CD14-positive monocyte (primary cell): ENCODE measurements around the gene WNT6. TPM values are rescaled to one million over a fixed set of nuclear protein-coding genes. Genes with fewer than 3 reads are reported as not detected.

Experiments
- DNase-seq, 3 donors: peaks; one replicate each; pipeline ENCODE4 v3.0.0-alpha.2; 2011 to 2022
- H2AFZ ChIP-seq: 2 replicates; pipeline ENCODE4 v1.6.0; 2012; ENCODE audit warnings: mild to moderate bottlenecking, low read depth, low read length, inconsistent platforms; ENCODE audit not compliant: insufficient read depth, poor library complexity, severe bottlenecking
- H3K27ac ChIP-seq, 2 donors: 1 replicate in 1 of 2; 2 replicates in 1 of 2; pipeline ENCODE4 v1.5.1; 2012 to 2013; ENCODE audit warnings: low read length in 2 of 2, control low read depth in 1 of 2, inconsistent platforms in 1 of 2, low read depth in 1 of 2, mild to moderate bottlenecking in 1 of 2
- H3K27me3 ChIP-seq, 2 donors: one replicate each; pipeline versions ENCODE4 v1.6.0 to v1.6.1; 2011 to 2013; ENCODE audit warnings: low read length in 2 of 2; ENCODE audit not compliant: control insufficient read depth in 2 of 2, insufficient read depth in 2 of 2
- H3K36me3 ChIP-seq, 2 donors: replicated peaks in 1 of 2; 1 replicate in 1 of 2; 2 replicates in 1 of 2; pipeline versions ENCODE4 v1.5.1 to v1.6.1; 2012 to 2013; ENCODE audit warnings: low read length in 2 of 2, control low read depth in 1 of 2, inconsistent platforms in 1 of 2, mild to moderate bottlenecking in 1 of 2; ENCODE audit not compliant: insufficient read depth in 2 of 2, control insufficient read depth in 1 of 2
- H3K4me1 ChIP-seq, 2 donors: 1 replicate in 1 of 2; 2 replicates in 1 of 2; pipeline versions ENCODE4 v1.5.1 to v1.6.1; 2012 to 2013; ENCODE audit warnings: low read length in 2 of 2, control low read depth in 1 of 2, inconsistent platforms in 1 of 2, mild to moderate bottlenecking in 1 of 2, moderate library complexity in 1 of 2; ENCODE audit not compliant: insufficient read depth in 2 of 2, control insufficient read depth in 1 of 2
- H3K4me2 ChIP-seq: replicated peaks from 2 replicates; pipeline ENCODE3; 2012; ENCODE audit warnings: low read length, moderate library complexity, mild to moderate bottlenecking; ENCODE audit not compliant: poor library complexity, severe bottlenecking; ENCODE audit errors: extremely low read depth
- H3K4me3 ChIP-seq, 3 experiments: fragments of 200-600 bp in 1 of 3; sonication (generic) in 1 of 3; replicated peaks in 1 of 3; 1 replicate in 2 of 3; 2 replicates in 1 of 3; pipeline ENCODE4 v1.5.1; 2011 to 2013; ENCODE audit warnings: low read length in 3 of 3, mild to moderate bottlenecking in 3 of 3, control low read depth in 2 of 3, low read depth in 2 of 3, inconsistent platforms in 1 of 3, moderate library complexity in 1 of 3
- H3K79me2 ChIP-seq: 2 replicates; pipeline ENCODE4 v1.6.0; 2012; ENCODE audit warnings: mild to moderate bottlenecking, control low read depth, inconsistent platforms, low read length, moderate library complexity; ENCODE audit not compliant: insufficient read depth
- H3K9ac ChIP-seq: 2 replicates; pipeline ENCODE4 v1.6.0; 2017; ENCODE audit warnings: low read length, mild to moderate bottlenecking; ENCODE audit not compliant: insufficient read depth, poor library complexity, severe bottlenecking
- H3K9me3 ChIP-seq, 2 donors: replicated peaks in 1 of 2; 1 replicate in 1 of 2; 2 replicates in 1 of 2; pipeline versions ENCODE4 v1.5.1 to v1.6.1; 2012 to 2013; ENCODE audit warnings: low read length in 2 of 2, control low read depth in 1 of 2; ENCODE audit not compliant: control insufficient read depth in 1 of 2, insufficient read depth in 1 of 2
- H4K20me1 ChIP-seq: 2 replicates; pipeline ENCODE4 v1.6.0; 2012; ENCODE audit warnings: mild to moderate bottlenecking, low read length, control low read depth, moderate library complexity; ENCODE audit not compliant: insufficient read depth
- H3K27ac Mint-ChIP-seq, 7 donors: one replicate each; pipeline ENCODE4 v1.8.0; 2020; ENCODE audit warnings: mild to moderate bottlenecking in 7 of 7, mixed read lengths in 7 of 7, moderate library complexity in 6 of 7, inconsistent platforms in 2 of 7
- H3K27me3 Mint-ChIP-seq, 3 donors: one replicate each; pipeline ENCODE4 v1.8.0; 2021 to 2022; ENCODE audit warnings: low read depth in 3 of 3, mild to moderate bottlenecking in 3 of 3, mixed read lengths in 3 of 3, moderate library complexity in 3 of 3, inconsistent platforms in 1 of 3
- H3K36me3 Mint-ChIP-seq, 2 donors: one replicate each; pipeline ENCODE4 v1.8.0; 2020; ENCODE audit warnings: mixed read lengths in 2 of 2, inconsistent platforms in 1 of 2, mild to moderate bottlenecking in 1 of 2
- H3K4me1 Mint-ChIP-seq: one replicate; pipeline ENCODE4 v1.8.0; 2020; ENCODE audit warnings: mild to moderate bottlenecking, mixed read lengths
- H3K4me3 Mint-ChIP-seq, 2 donors: one replicate each; pipeline ENCODE4 v1.8.0; 2020; ENCODE audit warnings: mild to moderate bottlenecking in 2 of 2, mixed read lengths in 2 of 2, moderate library complexity in 1 of 2
- H3K9me3 Mint-ChIP-seq, 7 donors: one replicate each; pipeline ENCODE4 v1.8.0; 2020 to 2022; ENCODE audit warnings: mixed read lengths in 7 of 7, mild to moderate bottlenecking in 6 of 7, moderate library complexity in 6 of 7, inconsistent platforms in 2 of 7
- WGBS: methylation state at CpG from one replicate; pipeline ENCODE4 v1.1.5; 2013; ENCODE audit warnings: missing lambda C conversion rate; ENCODE audit not compliant: insufficient coverage; 5-methylcytosine and 5-hydroxymethylcytosine counted together
- intact Hi-C, 2 donors: fragments of 100-400 bp; cut with micrococcal nuclease; formaldehyde crosslinking; loops; one replicate each; pipeline versions ENCODE4 v1.15.0 to v1.15.1; 2023
- polyA plus RNA-seq, 3 donors: library from polyadenylated mRNA; depleted of rRNA in 1 of 3; unstranded in 2 of 3; stranded (reverse) in 1 of 3; fragments of 300-500 nt in 2 of 3; fragments of >200 nt in 1 of 3; fragmentation: Illumina TruSeq in 2 of 3; gene quantifications; 1 replicate in 2 of 3; 2 replicates in 1 of 3; pipeline ENCODE4 v1.2.3, GENCODE V29; 2012 to 2021
- TF ChIP-seq, protein P1 (sequence below): fragments of 200-600 bp; IDR thresholded peaks from one replicate; pipeline ENCODE4 v1.8.0; 2022; ENCODE audit warnings: antibody characterized with exemption, mild to moderate bottlenecking

Gene WNT6
- polyA plus RNA-seq, 3 donors, result 0.27 to 0.65 (median 0.37) TPM

- Mint-ChIP-seq H3K4me1 (peaks cover 31% of the 10 kb centered on the region), H3K4me3 (peak overlapping the region in 1 of 2 donors; percentile 58), H3K9me3 (peaks cover 0 to 47% (median 11%) of the 10 kb centered on the region in 7 donors), H3K27me3 (peaks cover 66 to 86% (median 85%) of the 10 kb centered on the region in 3 donors), H3K36me3 (peaks cover 4% of the 10 kb centered on the region in 2 donors), H3K27ac (no peak overlapping the region)
- Histone ChIP-seq H3K36me3 (no peaks in the 10 kb centered on the region), H3K4me3 (no peak overlapping the region), H4K20me1 (no peaks in the 10 kb centered on the region), H3K9me3 (peaks cover 0 to 23% of the 10 kb centered on the region in 2 donors), H3K27me3 (peaks cover 55 to 70% of the 10 kb centered on the region in 2 donors), H3K4me2 (no peak overlapping the region), H3K4me1 (peaks cover 16 to 29% of the 10 kb centered on the region in 2 donors), H3K27ac (no peak overlapping the region), H3K9ac (no peak overlapping the region), H3K79me2 (no peaks in the 10 kb centered on the region), H2AFZ (no peak overlapping the region)
- intact Hi-C loops, result loop anchor here in 1 of 2 donors (2.0 kb wide), 1 partner anchor 37 kb away; no protein-coding TSS in a partner anchor
- 42% methylated on average over 4 of the region's 14 CpGs for WGBS
- no peak for DNase-seq
- TF ChIP-seq, protein P1, sequence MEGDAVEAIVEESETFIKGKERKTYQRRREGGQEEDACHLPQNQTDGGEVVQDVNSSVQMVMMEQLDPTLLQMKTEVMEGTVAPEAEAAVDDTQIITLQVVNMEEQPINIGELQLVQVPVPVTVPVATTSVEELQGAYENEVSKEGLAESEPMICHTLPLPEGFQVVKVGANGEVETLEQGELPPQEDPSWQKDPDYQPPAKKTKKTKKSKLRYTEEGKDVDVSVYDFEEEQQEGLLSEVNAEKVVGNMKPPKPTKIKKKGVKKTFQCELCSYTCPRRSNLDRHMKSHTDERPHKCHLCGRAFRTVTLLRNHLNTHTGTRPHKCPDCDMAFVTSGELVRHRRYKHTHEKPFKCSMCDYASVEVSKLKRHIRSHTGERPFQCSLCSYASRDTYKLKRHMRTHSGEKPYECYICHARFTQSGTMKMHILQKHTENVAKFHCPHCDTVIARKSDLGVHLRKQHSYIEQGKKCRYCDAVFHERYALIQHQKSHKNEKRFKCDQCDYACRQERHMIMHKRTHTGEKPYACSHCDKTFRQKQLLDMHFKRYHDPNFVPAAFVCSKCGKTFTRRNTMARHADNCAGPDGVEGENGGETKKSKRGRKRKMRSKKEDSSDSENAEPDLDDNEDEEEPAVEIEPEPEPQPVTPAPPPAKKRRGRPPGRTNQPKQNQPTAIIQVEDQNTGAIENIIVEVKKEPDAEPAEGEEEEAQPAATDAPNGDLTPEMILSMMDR, result no peak
Measured at GRCh38 chr2:218855305-218856166, 4.1 kb upstream of the WNT6 start.

DNA sequence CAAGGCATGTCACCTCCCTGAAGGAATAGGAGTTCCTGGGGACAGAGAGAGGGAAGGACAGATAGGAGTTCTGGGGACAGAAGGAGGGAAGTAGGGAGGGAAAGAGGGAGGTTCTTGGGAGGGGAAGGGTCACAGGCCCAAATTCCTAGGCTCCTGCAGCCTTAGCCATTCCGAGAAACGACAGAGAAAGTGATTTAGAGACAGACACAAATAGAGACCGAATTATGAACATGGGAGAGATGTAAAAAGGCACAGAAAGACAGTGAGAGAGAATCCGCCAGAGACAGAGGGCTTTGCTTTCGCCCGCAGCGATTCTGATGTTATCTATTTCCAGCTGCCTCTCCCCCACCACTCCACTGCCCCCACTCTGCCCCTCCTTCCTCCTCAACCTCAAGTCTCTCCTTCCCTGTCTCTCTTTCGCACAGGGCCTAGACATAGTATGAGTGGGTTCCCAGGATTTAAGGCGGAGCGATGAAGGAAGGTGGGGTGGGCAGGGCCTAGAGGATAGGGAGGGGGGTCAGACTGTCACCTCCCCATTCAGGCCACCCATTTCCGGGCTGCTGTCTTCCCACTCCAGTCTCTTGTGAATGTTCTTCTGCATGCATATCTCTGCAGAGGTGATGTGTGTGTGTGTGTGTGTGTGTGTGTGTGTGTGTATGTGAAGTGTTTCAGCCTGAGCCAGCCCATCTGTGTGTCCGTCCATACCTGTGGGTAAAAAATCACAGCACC lies 3.3 kb upstream of the WNT6 start:
- Histone ChIP-seq H4K20me1 (no peaks in the 10 kb centered on the region), H3K4me1 (peaks cover 19 to 35% of the 10 kb centered on the region in 2 donors), H3K4me2 (no peak overlapping the region), H3K36me3 (no peaks in the 10 kb centered on the region), H3K4me3 (no peak overlapping the region), H3K9ac (no peak overlapping the region), H2AFZ (no peak overlapping the region), H3K27me3 (peaks cover 63 to 77% of the 10 kb centered on the region in 2 donors), H3K9me3 (peaks cover 0 to 26% of the 10 kb centered on the region in 2 donors), H3K79me2 (no peaks in the 10 kb centered on the region), H3K27ac (no peak overlapping the region)
- H3K9me3 Mint-ChIP-seq, result peaks cover 0 to 49% (median 11%) of the 10 kb centered on the region in 7 donors
- peaks cover 74 to 89% (median 86%) of the 10 kb centered on the region in 3 donors for H3K27me3 Mint-ChIP-seq
- H3K4me1 Mint-ChIP-seq, result peaks cover 36% of the 10 kb centered on the region
- intact Hi-C loops, result loop anchor here in 1 of 2 donors (2.0 kb wide), 1 partner anchor 36 kb away; no protein-coding TSS in a partner anchor
- peaks cover 4% of the 10 kb centered on the region in 2 donors for H3K36me3 Mint-ChIP-seq
- H3K27ac Mint-ChIP-seq, result no peak overlapping the region
- 18% methylated on average over 1 of the region's 12 CpGs for WGBS
- TF ChIP-seq, protein P1, result no peak
- no peak for DNase-seq
- H3K4me3 Mint-ChIP-seq, result peak overlapping the region in 1 of 2 donors; percentile 71
